ENCODE data around the gene LRSAM1.

DNA sequence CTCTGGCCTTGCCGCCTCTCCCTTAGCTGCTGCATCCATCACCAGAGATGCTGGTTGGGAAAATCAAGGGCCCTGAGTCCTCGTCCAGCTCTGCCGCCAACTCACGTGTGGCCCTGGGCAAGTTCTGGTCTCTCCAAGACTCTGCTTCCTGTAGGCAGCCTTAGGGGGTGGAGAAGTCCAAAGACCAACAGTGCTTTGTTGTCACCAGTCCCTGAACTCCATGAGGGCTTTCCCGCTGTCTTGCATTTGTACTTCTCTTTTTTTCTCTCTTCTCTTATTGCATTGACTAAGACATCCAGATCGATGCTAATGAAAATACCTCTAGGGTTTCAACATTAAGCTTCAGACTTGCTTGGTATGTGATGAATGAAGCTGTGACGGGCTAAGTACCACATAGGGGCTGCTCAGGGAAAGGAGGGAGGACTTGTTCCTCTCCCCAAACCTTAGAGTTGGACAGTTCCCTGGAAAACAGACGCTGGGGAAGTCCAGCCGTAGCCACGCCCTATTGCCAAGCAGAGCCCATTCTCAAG, 97.1 kb downstream of the LRSAM1 start:
- no peak for TF ChIP-seq EP300 (IDR thresholded peaks at IDR 0.05)
- TF ChIP-seq, protein P1, sequence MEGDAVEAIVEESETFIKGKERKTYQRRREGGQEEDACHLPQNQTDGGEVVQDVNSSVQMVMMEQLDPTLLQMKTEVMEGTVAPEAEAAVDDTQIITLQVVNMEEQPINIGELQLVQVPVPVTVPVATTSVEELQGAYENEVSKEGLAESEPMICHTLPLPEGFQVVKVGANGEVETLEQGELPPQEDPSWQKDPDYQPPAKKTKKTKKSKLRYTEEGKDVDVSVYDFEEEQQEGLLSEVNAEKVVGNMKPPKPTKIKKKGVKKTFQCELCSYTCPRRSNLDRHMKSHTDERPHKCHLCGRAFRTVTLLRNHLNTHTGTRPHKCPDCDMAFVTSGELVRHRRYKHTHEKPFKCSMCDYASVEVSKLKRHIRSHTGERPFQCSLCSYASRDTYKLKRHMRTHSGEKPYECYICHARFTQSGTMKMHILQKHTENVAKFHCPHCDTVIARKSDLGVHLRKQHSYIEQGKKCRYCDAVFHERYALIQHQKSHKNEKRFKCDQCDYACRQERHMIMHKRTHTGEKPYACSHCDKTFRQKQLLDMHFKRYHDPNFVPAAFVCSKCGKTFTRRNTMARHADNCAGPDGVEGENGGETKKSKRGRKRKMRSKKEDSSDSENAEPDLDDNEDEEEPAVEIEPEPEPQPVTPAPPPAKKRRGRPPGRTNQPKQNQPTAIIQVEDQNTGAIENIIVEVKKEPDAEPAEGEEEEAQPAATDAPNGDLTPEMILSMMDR (IDR thresholded peaks at IDR 0.05), result no peak
